Cardiac muscle cell (in vitro differentiated cells and primary cell): ENCODE results near the gene P2RY13. TPM values are rescaled to one million over a fixed set of nuclear protein-coding genes. Genes with fewer than 3 reads are reported as not detected.

Experiments used
- DNase-seq, 2 donors: peaks; one replicate each; pipeline versions ENCODE4 v3.0.0 to v3.0.0-alpha.2; 2010 to 2017; ENCODE audit warnings: low read depth in 1 of 2, low spot score in 1 of 2
- H3K27ac ChIP-seq: fragments of 200-600 bp; sonication (generic); 2 replicates; pipeline ENCODE4 v1.5.1; 2016
- H3K27me3 ChIP-seq: fragments of 200-600 bp; sonication (generic); 2 replicates; pipeline ENCODE4 v1.6.0; 2016; ENCODE audit warnings: control low read depth
- H3K36me3 ChIP-seq: fragments of 200-600 bp; sonication (generic); 2 replicates; pipeline ENCODE4 v1.5.1; 2016; ENCODE audit warnings: control low read depth
- H3K4me1 ChIP-seq: fragments of 200-600 bp; sonication (generic); 2 replicates; pipeline ENCODE4 v1.8.1; 2017; ENCODE audit warnings: low read depth, mild to moderate bottlenecking, mixed run types
- H3K4me3 ChIP-seq: fragments of 200-600 bp; sonication (generic); 2 replicates; pipeline ENCODE4 v1.5.1; 2016; ENCODE audit warnings: mild to moderate bottlenecking
- H3K9me3 ChIP-seq: fragments of 200-600 bp; sonication (generic); 2 replicates; pipeline ENCODE4 v1.5.1; 2017; ENCODE audit warnings: low read depth, mild to moderate bottlenecking, control low read depth
- polyA plus RNA-seq: library from polyadenylated mRNA; unstranded; fragments of >200 nt; fragmentation: Nextera tagmentation; extraction: Ambion mirVana; gene quantifications from 2 replicates; pipeline ENCODE4 v1.2.1, GENCODE V29; 2016
- total RNA-seq: library from RNA; depleted of rRNA; stranded (reverse); fragments of >200 nt; gene quantifications from 2 replicates; pipeline ENCODE4 v1.2.3, GENCODE V29; 2016
- TF ChIP-seq, protein P1 (sequence below): IDR thresholded peaks from 2 replicates; pipeline ENCODE4 v1.5.1; 2012; ENCODE audit warnings: low read depth, mild to moderate bottlenecking, low read length

The P2RY13 gene
- total and polyA plus RNA-seq, 2 experiments from 2014 or later: 0.06 TPM; not detected in 1

- H3K4me1 ChIP-seq: peaks cover 7% of the 10 kb centered on the region
- TF ChIP-seq, protein P1, sequence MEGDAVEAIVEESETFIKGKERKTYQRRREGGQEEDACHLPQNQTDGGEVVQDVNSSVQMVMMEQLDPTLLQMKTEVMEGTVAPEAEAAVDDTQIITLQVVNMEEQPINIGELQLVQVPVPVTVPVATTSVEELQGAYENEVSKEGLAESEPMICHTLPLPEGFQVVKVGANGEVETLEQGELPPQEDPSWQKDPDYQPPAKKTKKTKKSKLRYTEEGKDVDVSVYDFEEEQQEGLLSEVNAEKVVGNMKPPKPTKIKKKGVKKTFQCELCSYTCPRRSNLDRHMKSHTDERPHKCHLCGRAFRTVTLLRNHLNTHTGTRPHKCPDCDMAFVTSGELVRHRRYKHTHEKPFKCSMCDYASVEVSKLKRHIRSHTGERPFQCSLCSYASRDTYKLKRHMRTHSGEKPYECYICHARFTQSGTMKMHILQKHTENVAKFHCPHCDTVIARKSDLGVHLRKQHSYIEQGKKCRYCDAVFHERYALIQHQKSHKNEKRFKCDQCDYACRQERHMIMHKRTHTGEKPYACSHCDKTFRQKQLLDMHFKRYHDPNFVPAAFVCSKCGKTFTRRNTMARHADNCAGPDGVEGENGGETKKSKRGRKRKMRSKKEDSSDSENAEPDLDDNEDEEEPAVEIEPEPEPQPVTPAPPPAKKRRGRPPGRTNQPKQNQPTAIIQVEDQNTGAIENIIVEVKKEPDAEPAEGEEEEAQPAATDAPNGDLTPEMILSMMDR: no peak
- no peak overlapping the region for H3K4me3 ChIP-seq
- no peaks in the 10 kb centered on the region for H3K27me3 ChIP-seq
- DNase-seq: no peak
- no peaks in the 10 kb centered on the region for H3K36me3 ChIP-seq
- H3K27ac ChIP-seq: no peak overlapping the region
- no peaks in the 10 kb centered on the region for H3K9me3 ChIP-seq
Observed at GRCh38 chr3:151283387-151283786, 46.0 kb downstream of the P2RY13 start.

GRCh38 chr3:151282921-151283320, 46.4 kb downstream of the P2RY13 start:
- Histone ChIP-seq H3K4me3 (no peak overlapping the region), H3K9me3 (no peaks in the 10 kb centered on the region), H3K27me3 (no peaks in the 10 kb centered on the region), H3K27ac (no peak overlapping the region), H3K4me1 (peaks cover 7% of the 10 kb centered on the region), H3K36me3 (no peaks in the 10 kb centered on the region)
- TF ChIP-seq, protein P1: peak; percentile 53
- peak; percentile 53 to 79 for DNase-seq

GRCh38 chr3:151281671-151282324, 47.6 kb downstream of the P2RY13 start:
- DNase-seq: no peak
- H3K27me3 ChIP-seq: no peaks in the 10 kb centered on the region
- TF ChIP-seq, protein P1: no peak
- H3K27ac ChIP-seq: no peak overlapping the region
- H3K9me3 ChIP-seq: no peaks in the 10 kb centered on the region
- H3K4me1 ChIP-seq: peaks cover 7% of the 10 kb centered on the region
- H3K36me3 ChIP-seq: no peaks in the 10 kb centered on the region
- H3K4me3 ChIP-seq: no peak overlapping the region

DNA sequence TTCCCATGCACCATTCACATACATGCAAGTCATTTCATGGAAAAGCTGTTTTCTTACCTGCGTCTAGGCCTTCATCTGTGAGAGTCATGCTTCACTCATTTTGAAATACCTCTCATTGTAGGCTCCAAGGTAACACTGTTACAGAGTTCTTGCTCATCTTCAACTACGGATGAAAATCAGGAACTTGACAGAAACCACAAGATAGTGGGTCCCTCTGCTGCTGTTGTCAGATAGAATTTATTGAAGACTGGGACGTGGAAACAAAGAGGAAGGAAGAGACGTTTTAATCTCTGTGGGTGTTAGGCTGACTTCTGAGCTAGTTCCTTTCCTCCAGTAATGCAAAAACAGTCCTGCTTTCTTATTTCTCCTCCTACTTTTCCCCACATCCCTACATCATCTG, 51.1 kb downstream of the P2RY13 start, which contains the start of gene P2RY14:
P2RY14 (minus strand) TSS at position 313 of the 400 bp plus-strand sequence. CDS start 64,226 bp downstream, outside the sequence.
- H3K9me3 ChIP-seq: no peaks in the 10 kb centered on the region
- no peak within 1 kb of the TSS for H3K4me3 ChIP-seq
- no peaks in the 10 kb centered on the region for H3K4me1 ChIP-seq
- H3K36me3 ChIP-seq: no peaks in the 10 kb centered on the region
- TF ChIP-seq, protein P1: no peak
- no peaks in the 10 kb centered on the region for H3K27me3 ChIP-seq
- H3K27ac ChIP-seq: no peak within 1 kb of the TSS
- no peak for DNase-seq

GRCh38 chr3:151276687-151277042, 52.7 kb downstream of the P2RY13 start:
- H3K36me3 ChIP-seq: no peaks in the 10 kb centered on the region
- DNase-seq: no peak
- H3K27ac ChIP-seq: no peak overlapping the region
- H3K9me3 ChIP-seq: no peaks in the 10 kb centered on the region
- no peak overlapping the region for H3K4me3 ChIP-seq
- no peaks in the 10 kb centered on the region for H3K27me3 ChIP-seq
- no peaks in the 10 kb centered on the region for H3K4me1 ChIP-seq
- TF ChIP-seq, protein P1: no peak

Other genes starting within 250 kb of the P2RY13 start
- gene MED12L, start 243.9 kb downstream of the P2RY13 start, total RNA-seq: 3.3 and 6.9 TPM in 2 replicates
- gene MED12L, start 243.9 kb downstream of the P2RY13 start, polyA plus RNA-seq: 1.9 and 5.6 TPM in 2 replicates
- not detected in 2 replicates for gene GPR171, start 126.3 kb downstream of the P2RY13 start, total RNA-seq
- not detected in 2 replicates for gene GPR171, start 126.3 kb downstream of the P2RY13 start, polyA plus RNA-seq
- 0.12 and 0.56 TPM in 2 replicates for gene P2RY14, start 51.0 kb downstream of the P2RY13 start, total RNA-seq
- gene P2RY14, start 51.0 kb downstream of the P2RY13 start, polyA plus RNA-seq: 0.15 and 1.4 TPM in 2 replicates
- not detected in 2 replicates for gene GPR87, start 12.7 kb downstream of the P2RY13 start, total RNA-seq
- 0.67 TPM in 1 of 2 replicates, not detected in the other for gene GPR87, start 12.7 kb downstream of the P2RY13 start, polyA plus RNA-seq
- not detected in 2 replicates for gene P2RY12, start 55.2 kb upstream of the P2RY13 start, total RNA-seq
- 0.22 TPM in 2 replicates for gene P2RY12, start 55.2 kb upstream of the P2RY13 start, polyA plus RNA-seq
- 0.18 and 0.33 TPM in 2 replicates for gene IGSF10, start 131.5 kb upstream of the P2RY13 start, total RNA-seq
- gene IGSF10, start 131.5 kb upstream of the P2RY13 start, polyA plus RNA-seq: 0.17 TPM in 1 of 2 replicates, not detected in the other